GM12875 (cell line): ENCODE measurements around the gene PRKAR1A.

Experiments
- H3K4me3 ChIP-seq: one replicate; pipeline ENCODE4 v1.5.1; 2011; ENCODE audit warnings: low read depth, low read length, control low read depth
- CTCF ChIP-seq: IDR thresholded peaks from 2 replicates; pipeline ENCODE4 v1.5.1; 2011; ENCODE audit warnings: low read depth, mild to moderate bottlenecking, control low read depth, inconsistent platforms, low read length, moderate library complexity, borderline replicate concordance; ENCODE audit not compliant: insufficient read depth

PRKAR1A gene

GRCh38 chr17:68498479-68499326 lies 13.5 kb upstream of the PRKAR1A start:
- H3K4me3 ChIP-seq: no peak overlapping the region
- no peak for TF ChIP-seq CTCF

GRCh38 chr17:68499587-68499986 lies 12.6 kb upstream of the PRKAR1A start:
- no peak for TF ChIP-seq CTCF
- H3K4me3 ChIP-seq: no peak overlapping the region

GRCh38 chr17:68501074-68501473 lies 11.2 kb upstream of the PRKAR1A start:
- no peak for TF ChIP-seq CTCF
- no peak overlapping the region for H3K4me3 ChIP-seq

GRCh38 chr17:68505951-68506350 lies 6.3 kb upstream of the PRKAR1A start:
- no peak overlapping the region for H3K4me3 ChIP-seq
- no peak for TF ChIP-seq CTCF

- no peak overlapping the region for H3K4me3 ChIP-seq
- TF ChIP-seq CTCF: no peak
Observed at GRCh38 chr17:68507576-68507975, 4.7 kb upstream of the PRKAR1A start.

- no peak for TF ChIP-seq CTCF
- H3K4me3 ChIP-seq: no peak overlapping the region
Observed at GRCh38 chr17:68509141-68510057, 2.8 kb upstream of the PRKAR1A start.
